Fibroblast of lung (primary cell): Measurements from ENCODE around the gene HLA-DOA.

ENCODE experiments used
- EZH2 ChIP-seq: IDR thresholded peaks from 2 replicates; pipeline ENCODE4 v1.5.1; 2012; ENCODE audit warnings: low read length, control low read depth, mild to moderate bottlenecking; ENCODE audit errors: missing control alignments
- TF ChIP-seq, protein P1 (sequence below), 2 donors: IDR thresholded peaks in 1 of 2; conservative IDR thresholded peaks in 1 of 2; 1 replicate in 1 of 2; 2 replicates in 1 of 2; pipeline ENCODE4 v1.5.1; 2011 to 2012; ENCODE audit warnings: low read length in 2 of 2, control low read depth in 1 of 2, inconsistent platforms in 1 of 2, low read depth in 1 of 2, mild to moderate bottlenecking in 1 of 2

- TF ChIP-seq, protein P1, sequence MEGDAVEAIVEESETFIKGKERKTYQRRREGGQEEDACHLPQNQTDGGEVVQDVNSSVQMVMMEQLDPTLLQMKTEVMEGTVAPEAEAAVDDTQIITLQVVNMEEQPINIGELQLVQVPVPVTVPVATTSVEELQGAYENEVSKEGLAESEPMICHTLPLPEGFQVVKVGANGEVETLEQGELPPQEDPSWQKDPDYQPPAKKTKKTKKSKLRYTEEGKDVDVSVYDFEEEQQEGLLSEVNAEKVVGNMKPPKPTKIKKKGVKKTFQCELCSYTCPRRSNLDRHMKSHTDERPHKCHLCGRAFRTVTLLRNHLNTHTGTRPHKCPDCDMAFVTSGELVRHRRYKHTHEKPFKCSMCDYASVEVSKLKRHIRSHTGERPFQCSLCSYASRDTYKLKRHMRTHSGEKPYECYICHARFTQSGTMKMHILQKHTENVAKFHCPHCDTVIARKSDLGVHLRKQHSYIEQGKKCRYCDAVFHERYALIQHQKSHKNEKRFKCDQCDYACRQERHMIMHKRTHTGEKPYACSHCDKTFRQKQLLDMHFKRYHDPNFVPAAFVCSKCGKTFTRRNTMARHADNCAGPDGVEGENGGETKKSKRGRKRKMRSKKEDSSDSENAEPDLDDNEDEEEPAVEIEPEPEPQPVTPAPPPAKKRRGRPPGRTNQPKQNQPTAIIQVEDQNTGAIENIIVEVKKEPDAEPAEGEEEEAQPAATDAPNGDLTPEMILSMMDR (conservative IDR thresholded peaks at IDR 0.05 in 1 of 2, IDR thresholded peaks at IDR 0.05 in 1 of 2; ENCODE audit: low read depth in 1 of 2, low read length in 2 of 2), result no peak
- no peak for TF ChIP-seq EZH2
Observed at GRCh38 chr6:33057222-33058150, 48.1 kb upstream of the HLA-DOA start.
